Prostate gland (tissue), 2 donors: ENCODE results near the gene ZNF709.

ENCODE experiments used
- CTCF ChIP-seq, 4 experiments: fragments of 200-600 bp in 2 of 4; fragments of 450-650 bp in 2 of 4; sonication (generic) in 2 of 4; IDR thresholded peaks; 1 replicate in 3 of 4; 2 replicates in 1 of 4; pipeline ENCODE4 v1.5.1; 2016 to 2019; ENCODE audit warnings: antibody characterized with exemption in 4 of 4, mild to moderate bottlenecking in 2 of 4, moderate library complexity in 2 of 4
- POLR2A ChIP-seq: fragments of 450-650 bp; IDR thresholded peaks from one replicate; pipeline ENCODE4 v1.6.1; 2016; ENCODE audit warnings: antibody characterized with exemption, mild to moderate bottlenecking

GRCh38 chr19:12481781-12482508, 2.7 kb downstream of the ZNF709 start:
- TF ChIP-seq POLR2A: no peak
- no peak for TF ChIP-seq CTCF (IDR thresholded peaks at IDR 0.05)
